ENCODE results near the gene CASQ2. TPM values are rescaled to one million over a fixed set of nuclear protein-coding genes. Genes with fewer than 3 reads are reported as not detected.

Gene CASQ2
- total and polyA plus RNA-seq, 2 donors (not counting 3 experiments of a cell fraction or from before 2014, with no cell fraction given): not detected

GRCh38 chr1:115697619-115698018, 70.9 kb downstream of the CASQ2 start:
- H2AFZ ChIP-seq (ENCODE audit: low read depth, low read length): no peak overlapping the region
- no peak overlapping the region for H3K4me2 ChIP-seq (ENCODE audit: insufficient read depth, low read length)
- DNase-seq (ENCODE audit: low read depth, low spot score) (no peak), FAIRE-seq (no peak)
- ChIA-PET POLR2A (no interaction called here), CTCF (no interaction called here)
- peaks cover 3 to 11% of the 10 kb centered on the region in 2 experiments for H3K27me3 ChIP-seq (ENCODE audit: control insufficient read depth in 2 of 2, insufficient read depth in 2 of 2, low read length in 2 of 2)
- no peak overlapping the region for H3K27ac ChIP-seq (ENCODE audit: insufficient read depth, low read depth, low read length)
- H3K9me3 ChIP-seq (replicated peaks; ENCODE audit: control insufficient read depth, insufficient read depth, low read length): no peaks in the 10 kb centered on the region
- TF ChIP-seq JUN (IDR thresholded peaks at IDR 0.05; ENCODE audit: borderline replicate concordance, insufficient read depth, insufficient read length, low read depth) (no peak), FOS (IDR thresholded peaks at IDR 0.05; ENCODE audit: borderline replicate concordance, insufficient read depth, low read length) (no peak), POLR2A (IDR thresholded peaks at IDR 0.05; ENCODE audit: low read depth, low read length) (no peak), POLR2AphosphoS5 (IDR thresholded peaks at IDR 0.05; ENCODE audit: insufficient read depth, low read depth, low read length) (no peak), MAX (IDR thresholded peaks at IDR 0.05; ENCODE audit: insufficient read depth, insufficient read length) (no peak), MYC (IDR thresholded peaks at IDR 0.05; ENCODE audit: low read depth, low read length) (no peak), EZH2 (IDR thresholded peaks at IDR 0.05; ENCODE audit: borderline replicate concordance, low read depth, low read length, severe bottlenecking) (no peak), CTCF (IDR thresholded peaks at IDR 0.05; ENCODE audit: extremely low read depth in 1 of 2, insufficient read depth in 1 of 2, low read depth in 1 of 2, low read length in 2 of 2) (no peak), GATA2 (IDR thresholded peaks at IDR 0.05; ENCODE audit: insufficient read depth, insufficient read length, low read depth, low read length) (no peak)
- dilution Hi-C loops (cut with MboI; ENCODE audit: extremely low pct_ligation_motif_present, low sequenced_read_pairs) (no loop called here), intact Hi-C loops (cut with micrococcal nuclease) (no loop called here)
- H3K36me3 ChIP-seq (ENCODE audit: control insufficient read depth in 2 of 2, extremely low read depth in 1 of 2, insufficient read depth in 2 of 2, low read length in 2 of 2): no peaks in the 10 kb centered on the region
- no peak overlapping the region for H3K4me3 ChIP-seq (replicated peaks in 1 of 3; ENCODE audit: insufficient read depth in 1 of 3, low read depth in 1 of 3, low read length in 3 of 3)
- H3K9me1 ChIP-seq (replicated peaks; ENCODE audit: control insufficient read depth, extremely low read depth, insufficient read depth, low read length): no peaks in the 10 kb centered on the region
- no peak overlapping the region for H3K9ac ChIP-seq (replicated peaks; ENCODE audit: extremely low read depth, insufficient read depth, low read length)
- H3K79me2 ChIP-seq (ENCODE audit: control insufficient read depth, insufficient read depth, low read length): no peaks in the 10 kb centered on the region
- BruUV-seq (replicated peaks): no TSS peak
- H3K4me1 ChIP-seq (ENCODE audit: control insufficient read depth, extremely low read depth, insufficient read depth, low read length): no peaks in the 10 kb centered on the region
- no peaks in the 10 kb centered on the region for H4K20me1 ChIP-seq (replicated peaks; ENCODE audit: control insufficient read depth, extremely low read depth, insufficient read depth, low read length)

Data from endothelial cell of umbilical vein (primary cell).